ENCODE data around the gene MBD6.
A peak's percentile ranks its signal among the peaks of the same experiment; 100 is the strongest.

MBD6 gene

GRCh38 chr12:57549909-57550640 lies 27.5 kb downstream of the MBD6 start, which contains the start of gene KIF5A:
KIF5A (plus strand) TSS chr12:57550044; CDS start chr12:57550272, 228 bp downstream.
- H3K4me3 ChIP-seq (ENCODE audit: low read length) = peak within 1 kb of the TSS; percentile 61
- DNase-seq (ENCODE audit: low read depth) = no peak
- no peak for TF ChIP-seq CTCF (conservative IDR thresholded peaks at IDR 0.05; ENCODE audit: low read length)

- no peak for TF ChIP-seq CTCF (conservative IDR thresholded peaks at IDR 0.05; ENCODE audit: low read length)
- peak overlapping the region; percentile 61 for H3K4me3 ChIP-seq (ENCODE audit: low read length)
- DNase-seq (ENCODE audit: low read depth) = no peak
Observed at GRCh38 chr12:57550641-57551549, 28.3 kb downstream of the MBD6 start.

DNA sequence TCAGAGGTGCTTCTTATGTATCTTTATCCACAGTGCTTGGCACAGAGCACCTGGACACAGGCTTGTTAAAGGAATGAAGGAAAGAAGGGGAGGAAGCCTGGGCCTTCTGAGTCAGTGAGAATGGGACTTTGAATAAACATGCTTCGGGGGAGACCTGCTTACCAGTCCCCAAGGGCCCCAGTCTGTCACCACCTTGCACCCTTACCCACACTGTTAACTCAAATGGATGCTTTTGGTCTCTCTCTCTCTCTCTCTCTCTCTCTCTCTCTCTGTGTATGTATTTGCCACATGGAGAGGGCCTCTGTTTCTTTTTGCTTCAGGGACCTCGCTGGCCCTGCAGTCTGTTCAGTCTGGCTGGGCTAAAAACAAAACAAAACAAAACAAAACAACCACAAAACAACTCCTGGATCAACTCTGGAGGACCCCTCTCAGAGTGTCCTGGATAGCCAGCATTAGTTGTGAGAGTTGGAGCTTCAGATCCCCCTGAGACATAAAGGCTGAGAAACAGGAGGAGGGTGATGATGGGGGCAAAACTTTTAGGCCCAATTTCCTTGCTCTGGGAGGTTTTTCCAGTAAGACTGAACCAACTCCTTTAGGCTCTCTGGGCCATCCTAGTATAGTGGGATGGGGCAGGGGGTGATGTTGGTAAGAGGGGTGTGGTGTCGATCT lies 29.1 kb downstream of the MBD6 start:
- H3K4me3 ChIP-seq (ENCODE audit: low read length) = no peak overlapping the region
- no peak for DNase-seq (ENCODE audit: low read depth)
- no peak for TF ChIP-seq CTCF (conservative IDR thresholded peaks at IDR 0.05; ENCODE audit: low read length)

GRCh38 chr12:57552306-57552651 lies 29.7 kb downstream of the MBD6 start:
- DNase-seq (ENCODE audit: low read depth) = no peak
- no peak for TF ChIP-seq CTCF (conservative IDR thresholded peaks at IDR 0.05; ENCODE audit: low read length)
- H3K4me3 ChIP-seq (ENCODE audit: low read length) = no peak overlapping the region

DNA sequence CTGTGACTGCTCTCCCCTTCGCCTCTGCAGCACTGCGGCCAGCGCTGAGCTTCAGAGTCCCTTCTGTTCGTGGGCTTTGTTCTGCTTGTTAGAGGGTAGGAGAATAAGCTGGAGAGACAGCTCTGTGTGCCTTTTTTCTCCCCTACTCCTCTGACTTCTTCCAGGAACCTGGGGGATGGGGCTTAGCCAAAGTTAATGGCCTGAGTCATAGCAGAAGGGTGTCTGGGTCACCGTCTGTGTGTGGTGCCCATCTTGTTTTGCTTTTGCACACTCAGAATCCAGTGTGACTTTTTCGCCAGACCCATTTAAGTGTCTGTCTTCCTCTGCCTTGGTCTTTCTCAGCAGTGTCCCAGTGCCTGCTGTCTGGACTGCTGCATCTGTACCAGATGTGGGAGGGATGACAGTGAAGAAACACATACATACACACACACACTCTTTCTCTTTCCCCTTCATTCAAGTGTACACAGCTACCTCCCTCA lies 30.2 kb downstream of the MBD6 start:
- H3K4me3 ChIP-seq (ENCODE audit: low read length) = no peak overlapping the region
- DNase-seq (ENCODE audit: low read depth) = peak; percentile 46
- no peak for TF ChIP-seq CTCF (conservative IDR thresholded peaks at IDR 0.05; ENCODE audit: low read length)

GRCh38 chr12:57553343-57554202 lies 30.9 kb downstream of the MBD6 start:
- DNase-seq (ENCODE audit: low read depth) = no peak
- H3K4me3 ChIP-seq (ENCODE audit: low read length) = no peak overlapping the region
- no peak for TF ChIP-seq CTCF (conservative IDR thresholded peaks at IDR 0.05; ENCODE audit: low read length)
